HEK293 (cell line): ENCODE data around the gene TMEM187.

ENCODE experiments used
- AEBP2 ChIP-seq: fragments of 450-650 bp; formaldehyde crosslinking; IDR thresholded peaks from 2 replicates; pipeline ENCODE4 v1.5.1; 2016; ENCODE audit warnings: missing biosample characterization, missing genetic modification characterization, borderline replicate concordance
- ATF2 ChIP-seq: fragments of 450-650 bp; formaldehyde crosslinking; IDR thresholded peaks from 2 replicates; pipeline ENCODE4 v1.5.1; 2016; ENCODE audit warnings: missing biosample characterization, missing genetic modification characterization, low read depth
- KLF17 ChIP-seq: fragments of 450-650 bp; formaldehyde crosslinking; IDR thresholded peaks from 2 replicates; pipeline ENCODE4 v1.5.1; 2016; ENCODE audit warnings: missing biosample characterization, missing genetic modification characterization
- PRDM6 ChIP-seq: fragments of 450-650 bp; formaldehyde crosslinking; IDR thresholded peaks from 2 replicates; pipeline ENCODE4 v1.5.1; 2017; ENCODE audit warnings: missing biosample characterization, missing genetic modification characterization
- REST ChIP-seq: fragments of 450-650 bp; formaldehyde crosslinking; IDR thresholded peaks from 2 replicates; pipeline ENCODE4 v1.5.1; 2016; ENCODE audit warnings: missing biosample characterization, missing genetic modification characterization
- SP3 ChIP-seq: fragments of 450-650 bp; formaldehyde crosslinking; IDR thresholded peaks from 2 replicates; pipeline ENCODE4 v1.5.1; 2016; ENCODE audit warnings: missing biosample characterization, missing genetic modification characterization
- ZBTB44 ChIP-seq: fragments of 450-650 bp; IDR thresholded peaks from 2 replicates; pipeline ENCODE4 v1.5.1; 2018; ENCODE audit warnings: missing biosample characterization, mild to moderate bottlenecking, missing genetic modification characterization
- ZBTB49 ChIP-seq: fragments of 450-650 bp; formaldehyde crosslinking; IDR thresholded peaks from 2 replicates; pipeline ENCODE4 v1.5.1; 2016; ENCODE audit warnings: missing biosample characterization, missing genetic modification characterization, low read depth
- ZFP3 ChIP-seq: fragments of 450-650 bp; formaldehyde crosslinking; IDR thresholded peaks from 2 replicates; pipeline ENCODE4 v1.5.1; 2016; ENCODE audit warnings: low read depth, missing biosample characterization, missing genetic modification characterization
- ZFP37 ChIP-seq: fragments of 450-650 bp; formaldehyde crosslinking; IDR thresholded peaks from 2 replicates; pipeline ENCODE4 v1.5.1; 2016; ENCODE audit warnings: missing biosample characterization, missing genetic modification characterization
- ZNF112 ChIP-seq: fragments of 450-650 bp; formaldehyde crosslinking; IDR thresholded peaks from 2 replicates; pipeline ENCODE4 v1.5.0; 2017; ENCODE audit warnings: missing biosample characterization, missing genetic modification characterization
- ZNF266 ChIP-seq: fragments of 450-650 bp; formaldehyde crosslinking; IDR thresholded peaks from 2 replicates; pipeline ENCODE4 v1.5.1; 2016; ENCODE audit warnings: missing biosample characterization, missing genetic modification characterization, low read depth
- ZNF398 ChIP-seq: fragments of 450-650 bp; formaldehyde crosslinking; IDR thresholded peaks from 2 replicates; pipeline ENCODE4 v1.5.1; 2017; ENCODE audit warnings: missing biosample characterization, missing genetic modification characterization
- ZNF416 ChIP-seq: fragments of 450-650 bp; formaldehyde crosslinking; IDR thresholded peaks from 2 replicates; pipeline ENCODE4 v1.5.1; 2016; ENCODE audit warnings: missing biosample characterization, missing genetic modification characterization
- ZNF488 ChIP-seq: fragments of 450-650 bp; formaldehyde crosslinking; IDR thresholded peaks from 2 replicates; pipeline ENCODE4 v1.5.1; 2016; ENCODE audit warnings: missing biosample characterization, missing genetic modification characterization
- ZNF501 ChIP-seq: fragments of 450-650 bp; formaldehyde crosslinking; IDR thresholded peaks from 2 replicates; pipeline ENCODE4 v1.5.1; 2016; ENCODE audit warnings: missing biosample characterization, missing genetic modification characterization
- ZNF513 ChIP-seq: fragments of 450-650 bp; IDR thresholded peaks from 2 replicates; pipeline ENCODE4 v1.5.1; 2018; ENCODE audit warnings: missing biosample characterization, missing genetic modification characterization
- ZNF544 ChIP-seq: fragments of 450-650 bp; formaldehyde crosslinking; IDR thresholded peaks from 2 replicates; pipeline ENCODE4 v1.5.0; 2017; ENCODE audit warnings: missing biosample characterization, missing genetic modification characterization
- ZNF580 ChIP-seq: fragments of 450-650 bp; formaldehyde crosslinking; IDR thresholded peaks from 2 replicates; pipeline ENCODE4 v1.5.1; 2016; ENCODE audit warnings: missing biosample characterization, missing genetic modification characterization
- ZNF776 ChIP-seq: fragments of 450-650 bp; formaldehyde crosslinking; IDR thresholded peaks from 2 replicates; pipeline ENCODE4 v1.5.0; 2017; ENCODE audit warnings: missing biosample characterization, missing genetic modification characterization, borderline replicate concordance

The TMEM187 gene

GRCh38 chrX:153953342-153953830 is 19.2 kb upstream of the TMEM187 start (continued):
- TF ChIP-seq ZBTB44 (tag by site-specific recombination) (no peak), REST (tag by site-specific recombination) (no peak), ZNF112 (tag by site-specific recombination) (no peak), ZNF416 (tag by site-specific recombination) (no peak), ZBTB49 (tag by site-specific recombination) (no peak), ZFP37 (tag by site-specific recombination) (0 out of 2 replicates have a peak, but pooled peaks have one; percentile 40), ATF2 (no peak), KLF17 (tag by site-specific recombination) (peak; percentile 79), ZNF580 (tag by site-specific recombination) (no peak), ZNF544 (tag by site-specific recombination) (no peak), ZNF266 (tag by site-specific recombination) (no peak), SP3 (tag by site-specific recombination) (no peak), ZNF501 (0 out of 2 replicates have a peak, but pooled peaks have one; percentile 25), ZNF776 (tag by site-specific recombination) (no peak), AEBP2 (tag by site-specific recombination) (no peak), ZNF513 (tag by site-specific recombination) (no peak), ZNF488 (tag by site-specific recombination) (no peak), ZNF398 (no peak), ZFP3 (tag by site-specific recombination) (no peak), PRDM6 (tag by site-specific recombination) (no peak)
